GM10266 (cell line): Measurements from ENCODE around the gene NR2E1.

Experiments
- DNase-seq: peaks from one replicate; pipeline ENCODE4 v3.0.0; 2012; ENCODE audit errors: extremely low spot score
- CTCF ChIP-seq: IDR thresholded peaks from 2 replicates; pipeline ENCODE4 v1.5.1; 2012; ENCODE audit warnings: mild to moderate bottlenecking, low read depth; ENCODE audit not compliant: control insufficient read depth, insufficient read depth; ENCODE audit errors: missing control alignments

Gene NR2E1

GRCh38 chr6:108165714-108166663 lies at the start of gene NR2E1:
Gene NR2E1, plus strand, starts transcription at chr6:108166022. Its CDS starts 744 bp downstream, at chr6:108166766.
- no peak for DNase-seq
- TF ChIP-seq CTCF: no peak

GRCh38 chr6:108116546-108117426 lies 49.0 kb upstream of the NR2E1 start:
- no peak for TF ChIP-seq CTCF
- DNase-seq: no peak

GRCh38 chr6:108117427-108118358 lies 48.1 kb upstream of the NR2E1 start:
- no peak for TF ChIP-seq CTCF
- peak; percentile 75 for DNase-seq

- TF ChIP-seq CTCF: no peak
- DNase-seq: no peak
Measured at GRCh38 chr6:108118359-108118724, 47.5 kb upstream of the NR2E1 start.

- peak; percentile 58 for DNase-seq
- TF ChIP-seq CTCF: no peak
Measured at GRCh38 chr6:108118810-108119768, 46.7 kb upstream of the NR2E1 start.

- no peak for TF ChIP-seq CTCF
- no peak for DNase-seq
Measured at GRCh38 chr6:108119769-108120141, 46.1 kb upstream of the NR2E1 start.
